GM12875 (cell line): ENCODE results near the gene PIM1.

Experiments
- H3K4me3 ChIP-seq: one replicate; pipeline ENCODE4 v1.5.1; 2011; ENCODE audit warnings: low read depth, low read length, control low read depth
- TF ChIP-seq, protein P1 (sequence below): IDR thresholded peaks from 2 replicates; pipeline ENCODE4 v1.5.1; 2011; ENCODE audit warnings: low read depth, mild to moderate bottlenecking, control low read depth, inconsistent platforms, low read length, moderate library complexity, borderline replicate concordance; ENCODE audit not compliant: insufficient read depth

Gene PIM1

DNA sequence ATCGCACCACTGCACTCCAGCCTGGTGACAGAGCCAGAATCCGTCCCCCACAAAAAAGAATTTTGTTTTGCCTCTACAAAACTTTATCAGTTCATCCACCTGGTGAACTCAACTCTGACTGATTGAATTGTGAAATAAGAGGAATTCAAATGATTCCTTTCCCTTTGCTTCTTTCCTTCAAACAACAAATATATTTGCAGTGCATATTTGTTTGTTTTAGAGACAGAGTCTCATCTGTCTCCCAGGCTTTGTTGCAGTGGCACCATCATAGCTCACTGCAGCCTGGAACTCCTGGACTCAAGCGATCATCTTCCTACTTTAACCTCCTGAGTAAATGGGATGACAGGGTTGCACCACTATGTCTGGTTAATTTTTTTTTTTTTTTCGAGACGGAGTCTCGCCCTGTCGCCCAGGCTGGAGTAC lies 23.2 kb upstream of the PIM1 start:
- no peak overlapping the region for H3K4me3 ChIP-seq
- TF ChIP-seq, protein P1, sequence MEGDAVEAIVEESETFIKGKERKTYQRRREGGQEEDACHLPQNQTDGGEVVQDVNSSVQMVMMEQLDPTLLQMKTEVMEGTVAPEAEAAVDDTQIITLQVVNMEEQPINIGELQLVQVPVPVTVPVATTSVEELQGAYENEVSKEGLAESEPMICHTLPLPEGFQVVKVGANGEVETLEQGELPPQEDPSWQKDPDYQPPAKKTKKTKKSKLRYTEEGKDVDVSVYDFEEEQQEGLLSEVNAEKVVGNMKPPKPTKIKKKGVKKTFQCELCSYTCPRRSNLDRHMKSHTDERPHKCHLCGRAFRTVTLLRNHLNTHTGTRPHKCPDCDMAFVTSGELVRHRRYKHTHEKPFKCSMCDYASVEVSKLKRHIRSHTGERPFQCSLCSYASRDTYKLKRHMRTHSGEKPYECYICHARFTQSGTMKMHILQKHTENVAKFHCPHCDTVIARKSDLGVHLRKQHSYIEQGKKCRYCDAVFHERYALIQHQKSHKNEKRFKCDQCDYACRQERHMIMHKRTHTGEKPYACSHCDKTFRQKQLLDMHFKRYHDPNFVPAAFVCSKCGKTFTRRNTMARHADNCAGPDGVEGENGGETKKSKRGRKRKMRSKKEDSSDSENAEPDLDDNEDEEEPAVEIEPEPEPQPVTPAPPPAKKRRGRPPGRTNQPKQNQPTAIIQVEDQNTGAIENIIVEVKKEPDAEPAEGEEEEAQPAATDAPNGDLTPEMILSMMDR = no peak

DNA sequence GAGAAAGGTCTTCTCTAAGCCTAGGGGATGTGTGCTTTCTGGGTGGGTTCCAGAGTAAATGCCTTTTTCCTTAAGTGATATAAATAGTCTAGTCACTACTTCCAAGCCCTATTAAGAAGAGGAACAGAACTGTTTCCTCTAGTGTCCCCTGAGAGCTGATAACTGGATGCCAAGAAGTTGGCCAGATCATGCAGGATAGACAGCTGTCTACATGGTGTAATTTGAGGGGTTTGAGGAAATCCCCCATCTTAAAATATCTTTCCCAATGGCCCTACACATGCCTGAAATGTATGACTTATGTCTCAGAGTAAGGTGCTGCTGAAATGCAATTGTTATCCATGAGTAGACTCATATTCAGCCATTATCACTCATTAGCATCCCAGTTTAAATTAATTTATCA lies 20.2 kb upstream of the PIM1 start:
- H3K4me3 ChIP-seq = no peak overlapping the region
- TF ChIP-seq, protein P1 = no peak

DNA sequence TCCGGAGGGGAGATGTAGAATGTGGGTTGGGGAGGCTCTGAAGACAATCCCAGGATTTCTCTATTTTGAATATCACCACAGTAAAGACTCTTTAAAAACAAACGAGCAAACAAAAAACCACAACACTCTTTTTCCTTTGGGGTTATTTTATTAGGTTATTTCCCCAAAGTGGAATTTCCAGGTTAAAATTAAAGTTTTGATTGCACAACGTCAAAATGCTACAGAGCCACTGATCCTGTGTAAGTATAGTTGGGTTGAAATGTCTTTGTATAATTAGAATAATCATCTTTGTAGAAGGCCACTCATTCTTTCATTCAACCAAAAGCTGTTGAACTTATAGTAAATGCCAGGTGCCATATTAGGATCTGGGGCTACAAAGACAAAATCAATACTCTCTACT lies 19.6 kb upstream of the PIM1 start:
- H3K4me3 ChIP-seq = no peak overlapping the region
- TF ChIP-seq, protein P1 = no peak

GRCh38 chr6:37155394-37156312 lies 14.3 kb upstream of the PIM1 start:
- no peak overlapping the region for H3K4me3 ChIP-seq
- TF ChIP-seq, protein P1 = no peak

GRCh38 chr6:37158508-37158907 lies 11.4 kb upstream of the PIM1 start:
- no peak overlapping the region for H3K4me3 ChIP-seq
- TF ChIP-seq, protein P1 = no peak

DNA sequence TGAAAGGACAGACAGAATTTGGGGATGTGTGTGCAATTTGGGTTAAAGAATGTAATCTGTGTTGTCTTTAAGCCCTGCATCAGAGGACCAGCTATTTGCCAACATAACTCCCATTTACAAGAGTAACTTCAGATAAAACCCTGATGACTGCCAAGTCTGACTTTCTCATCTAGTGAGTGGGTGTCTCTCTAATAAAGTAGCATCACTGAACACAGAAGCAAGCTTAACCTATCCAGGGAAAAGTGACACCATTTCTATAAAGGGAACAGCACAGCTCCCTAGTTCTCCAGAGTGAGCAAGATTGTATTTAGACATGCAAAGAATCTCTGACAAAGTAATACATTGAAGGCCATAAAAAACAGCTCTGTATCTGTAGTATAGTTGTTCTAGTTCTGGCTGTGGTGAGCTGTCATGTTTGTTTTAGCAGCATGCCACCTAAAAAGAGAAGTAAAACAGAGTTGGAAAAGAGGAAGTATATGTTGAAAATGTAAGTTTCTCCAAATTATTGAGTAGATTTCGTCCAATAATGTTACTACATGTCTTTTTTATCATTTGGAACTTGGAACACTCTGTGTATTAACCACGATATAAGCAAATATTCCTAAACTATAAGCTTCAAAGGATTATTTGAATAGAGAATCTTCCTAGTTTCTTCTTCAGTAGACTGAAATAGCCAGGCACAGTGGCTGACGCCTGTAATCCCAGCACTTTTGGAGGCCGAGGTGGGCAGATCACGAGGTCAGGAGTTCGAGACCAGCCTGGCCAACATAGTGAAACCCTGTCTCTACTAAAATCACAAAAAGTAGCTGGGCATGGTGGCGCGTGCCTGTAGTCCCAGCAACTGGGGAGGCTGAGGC lies 8.8 kb upstream of the PIM1 start:
- TF ChIP-seq, protein P1 = no peak
- no peak overlapping the region for H3K4me3 ChIP-seq
